GM12864 (cell line): ENCODE measurements around the gene LAMC1.
"Not testable (repeated sequence)": the region's sequence is repeated elsewhere in the genome, so short reads cannot be mapped to it uniquely, and the experiment has no call there.

Experiments
- DNase-seq: peaks from one replicate; pipeline ENCODE4 v3.0.0-alpha.2; 2011; ENCODE audit warnings: low read depth
- H3K4me3 ChIP-seq: 2 replicates; pipeline ENCODE4 v1.5.1; 2011; ENCODE audit warnings: mild to moderate bottlenecking, low read depth, low read length, control low read depth
- CTCF ChIP-seq: IDR thresholded peaks from 2 replicates; pipeline ENCODE4 v1.5.1; 2011; ENCODE audit warnings: low read depth, mild to moderate bottlenecking, moderate library complexity, low read length, control low read depth, inconsistent platforms; ENCODE audit errors: missing control alignments

LAMC1 gene

DNA sequence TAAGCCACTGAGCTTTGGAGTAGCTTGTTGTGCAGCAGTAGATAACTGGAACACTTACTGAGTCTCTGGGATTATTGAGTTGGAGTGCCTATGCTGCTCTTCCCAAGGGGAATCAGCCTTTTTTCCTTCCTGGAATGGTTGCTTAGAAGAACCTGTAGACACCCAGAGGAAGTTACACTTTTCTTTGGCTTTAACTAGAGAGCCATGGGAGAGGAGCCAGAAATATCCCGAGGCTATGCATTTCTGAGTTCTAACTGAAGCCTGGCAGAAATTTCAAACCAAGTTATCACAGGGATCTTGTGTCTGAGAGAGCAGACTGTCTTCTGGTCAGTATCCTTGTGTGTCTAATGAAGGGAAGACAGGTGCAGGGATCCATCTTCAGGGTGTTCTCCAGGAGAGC is 28.3 kb downstream of the LAMC1 start:
- no peak for DNase-seq
- H3K4me3 ChIP-seq = no peak overlapping the region
- TF ChIP-seq CTCF = no peak

DNA sequence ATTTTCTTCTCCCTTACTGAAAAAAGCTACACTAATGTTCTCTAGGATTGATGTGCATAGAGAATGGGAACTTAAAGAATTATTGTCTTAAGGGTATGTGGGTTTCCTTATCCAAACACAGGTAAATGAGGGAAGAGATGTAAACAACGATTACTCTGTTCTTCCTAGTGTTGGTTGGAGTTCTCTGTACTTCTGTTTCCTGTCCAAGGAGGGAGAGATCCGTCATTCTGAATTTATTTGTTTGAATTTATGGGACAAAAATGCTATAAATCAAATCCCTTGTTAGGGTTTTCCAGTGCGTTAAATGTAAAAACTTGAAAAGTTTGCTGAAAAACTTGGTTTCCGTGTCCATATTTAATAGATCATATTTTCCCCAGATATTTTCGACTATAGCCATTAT is 29.6 kb downstream of the LAMC1 start:
- no peak for TF ChIP-seq CTCF
- H3K4me3 ChIP-seq = no peak overlapping the region
- DNase-seq = no peak

DNA sequence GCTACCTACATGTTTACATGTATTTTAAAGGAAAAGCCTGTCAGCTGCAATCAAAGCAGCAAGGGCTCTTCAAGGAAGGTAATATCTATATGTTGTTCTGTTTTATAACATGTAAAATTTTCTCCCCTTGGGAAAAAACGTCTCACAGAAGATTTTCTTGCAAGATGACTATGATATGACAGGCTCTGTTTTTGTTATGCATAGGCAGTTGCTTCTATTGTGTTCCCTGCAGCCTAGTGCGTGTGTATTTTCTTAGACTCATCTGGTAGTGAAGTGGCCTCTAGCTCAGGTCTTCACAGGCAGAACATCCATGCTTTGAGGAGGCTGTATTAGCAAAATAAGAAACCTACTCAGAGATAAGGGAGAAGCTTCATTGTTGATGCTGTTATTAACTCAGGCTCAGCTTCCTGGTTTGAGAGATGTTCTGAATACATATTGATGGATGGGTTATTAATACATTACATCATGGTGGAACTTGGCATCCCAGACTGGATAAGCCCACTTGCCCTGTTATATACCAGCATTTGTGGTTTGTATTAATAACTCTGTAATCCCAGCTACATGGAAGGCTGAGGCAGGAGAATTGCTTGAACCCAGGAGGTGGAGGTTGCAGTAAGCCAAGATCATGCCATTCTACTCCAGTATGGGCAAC is 35.8 kb downstream of the LAMC1 start:
- no peak for DNase-seq
- TF ChIP-seq CTCF = no peak
- no peak overlapping the region for H3K4me3 ChIP-seq

- H3K4me3 ChIP-seq = no peak overlapping the region
- TF ChIP-seq CTCF = no peak
- DNase-seq = no peak
Measured at GRCh38 chr1:183061194-183061593, 38.0 kb downstream of the LAMC1 start.

DNA sequence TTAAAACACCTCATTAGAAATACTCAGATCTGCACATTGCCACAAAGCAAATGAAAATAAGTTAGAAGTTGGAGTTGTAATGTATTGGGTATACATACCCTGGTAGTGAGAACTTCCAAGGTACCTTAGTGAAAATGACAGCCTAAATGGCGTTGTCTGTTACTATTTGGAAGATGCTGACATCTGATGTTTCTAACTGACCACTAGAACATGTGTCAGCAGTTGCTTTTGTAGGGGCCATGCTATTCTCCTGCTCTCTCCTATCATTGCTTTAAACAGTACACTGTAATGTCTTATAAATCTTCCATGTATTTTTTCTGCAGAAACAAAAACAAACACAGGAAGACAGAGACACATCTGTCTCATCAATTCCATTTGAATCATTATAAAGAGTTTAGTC is 40.1 kb downstream of the LAMC1 start:
- no peak for DNase-seq
- TF ChIP-seq CTCF = no peak
- no peak overlapping the region for H3K4me3 ChIP-seq

DNA sequence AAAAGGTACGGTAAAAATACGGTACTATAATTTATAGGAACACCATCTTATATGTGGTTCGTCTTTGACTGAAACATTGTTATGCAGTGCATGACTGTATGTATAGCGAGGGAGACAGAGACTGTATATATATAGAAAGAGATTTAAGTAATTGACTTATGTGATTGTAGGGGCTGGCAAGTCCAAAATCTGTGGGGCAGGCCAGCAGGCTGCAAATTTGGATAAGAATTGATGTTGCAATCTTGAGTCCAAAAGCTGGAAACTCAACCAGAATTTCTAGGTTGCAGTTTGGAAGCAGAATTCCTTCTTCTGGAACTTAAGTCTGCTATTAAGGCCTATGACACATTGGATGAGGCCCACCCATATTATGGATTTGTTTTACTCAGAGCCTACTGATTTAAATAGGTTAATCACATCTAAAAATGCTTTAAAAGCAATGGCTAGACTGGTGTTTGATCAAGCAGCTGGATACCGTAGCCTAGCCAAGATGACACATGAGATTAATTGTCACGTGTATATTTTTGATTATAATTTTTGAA is 42.0 kb downstream of the LAMC1 start:
- TF ChIP-seq CTCF = no peak
- no peak for DNase-seq
- no peak overlapping the region for H3K4me3 ChIP-seq

GRCh38 chr1:183066432-183066831 is 43.2 kb downstream of the LAMC1 start:
- not testable (repeated sequence) for H3K4me3 ChIP-seq, DNase-seq
